Measurements from ENCODE around the gene ENDOD1. TPM values are rescaled to one million over a fixed set of nuclear protein-coding genes. Genes with fewer than 3 reads are reported as not detected.
A peak's percentile ranks its signal among the peaks of the same experiment; 100 is the strongest.

Gene ENDOD1
- total and polyA plus RNA-seq, 2 donors (not counting 1 experiment from before 2014, with no cell fraction given) = 7.0 to 11.7 TPM

DNA sequence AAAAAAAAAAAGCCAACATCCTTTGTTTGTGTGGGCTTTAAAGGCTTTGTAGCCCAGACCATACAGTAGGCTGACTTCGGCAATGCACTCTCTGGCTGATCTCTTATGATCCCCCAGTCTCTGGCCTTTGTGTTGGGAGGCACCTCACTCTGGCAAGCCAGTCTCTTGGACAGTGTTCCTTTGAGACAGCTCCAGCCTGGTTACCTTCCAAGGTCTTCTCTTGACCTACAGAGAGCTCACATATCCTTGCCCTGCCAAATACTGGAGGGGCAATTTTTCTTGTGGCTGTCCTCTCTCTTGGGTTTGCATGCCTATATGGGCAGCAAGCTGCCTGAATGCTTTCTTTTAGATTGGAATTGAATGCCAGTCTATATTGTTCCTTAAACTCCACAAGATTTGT lies 71.6 kb downstream of the ENDOD1 start:
- TF ChIP-seq CTCF (IDR thresholded peaks at IDR 0.05) (no peak), EZH2 (IDR thresholded peaks at IDR 0.05; ENCODE audit: borderline replicate concordance, insufficient read depth, low read depth, low read length, poor library complexity, severe bottlenecking) (no peak)
- Histone ChIP-seq H3K36me3 (replicated peaks in 1 of 2; ENCODE audit: control extremely low read depth in 1 of 2, control insufficient read depth in 1 of 2, extremely low read depth in 1 of 2, insufficient read depth in 2 of 2, low read length in 1 of 2) (no peaks in the 10 kb centered on the region), H3K27me3 (replicated peaks in 1 of 4; ENCODE audit: control extremely low read depth in 1 of 4, control insufficient read depth in 3 of 4, insufficient read depth in 4 of 4, low read length in 3 of 4) (no peaks in the 10 kb centered on the region), H3K27ac (ENCODE audit: low read length in 2 of 2) (no peak overlapping the region), H3K4me1 (ENCODE audit: control insufficient read depth in 2 of 2, insufficient read depth in 2 of 2, low read length in 2 of 2) (no peaks in the 10 kb centered on the region), H2AFZ (ENCODE audit: insufficient read depth, low read depth, low read length, poor library complexity, severe bottlenecking) (no peak overlapping the region), H3K79me2 (ENCODE audit: control insufficient read depth, insufficient read depth, low read length) (no peaks in the 10 kb centered on the region), H3K4me2 (replicated peaks; ENCODE audit: low read depth, low read length, poor library complexity, severe bottlenecking) (no peak overlapping the region), H3K9ac (ENCODE audit: low read length) (no peak overlapping the region), H3K4me3 (ENCODE audit: control extremely low read depth in 1 of 5, extremely low read depth in 1 of 5, insufficient read depth in 1 of 5, low read depth in 2 of 5, low read length in 4 of 5) (no peak overlapping the region), H4K20me1 (ENCODE audit: control insufficient read depth, insufficient read depth, low read length, poor library complexity, severe bottlenecking) (no peaks in the 10 kb centered on the region), H3K9me3 (ENCODE audit: control extremely low read depth in 1 of 3, control insufficient read depth in 2 of 3, insufficient read depth in 1 of 3, low read length in 2 of 3) (peaks cover 0 to 7% (median 0%) of the 10 kb centered on the region in 3 donors)
- Mint-ChIP-seq H3K27ac (peak overlapping the region; percentile 57), H3K4me1 (peaks cover 19% of the 10 kb centered on the region), H3K9me3 (ENCODE audit: insufficient read depth) (no peaks in the 10 kb centered on the region), H3K27me3 (no peaks in the 10 kb centered on the region), H3K4me3 (no peak overlapping the region)
- intact Hi-C loops (cut with micrococcal nuclease) = loop anchor here (5.0 kb wide), 1 partner anchor 36 kb away; no protein-coding TSS in a partner anchor
- ChIA-PET CTCF (interaction anchor here (0.6 to 1.7 kb wide), 3 partner anchors 544 to 607 kb away, joined by 3 to 5 read pairs (median 4); no protein-coding TSS in a partner anchor), POLR2A (interaction anchor here (0.7 to 1.1 kb wide), 2 partner anchors 8 to 70 kb away, joined by 3 to 6 read pairs; partner anchors contain the start of gene SESN3)
- no peak for DNase-seq
- ATAC-seq (ENCODE audit: low read depth) = peak; percentile 9
- 100% methylated on average over 1 of the region's 1 CpG for WGBS (ENCODE audit: insufficient coverage)

DNA sequence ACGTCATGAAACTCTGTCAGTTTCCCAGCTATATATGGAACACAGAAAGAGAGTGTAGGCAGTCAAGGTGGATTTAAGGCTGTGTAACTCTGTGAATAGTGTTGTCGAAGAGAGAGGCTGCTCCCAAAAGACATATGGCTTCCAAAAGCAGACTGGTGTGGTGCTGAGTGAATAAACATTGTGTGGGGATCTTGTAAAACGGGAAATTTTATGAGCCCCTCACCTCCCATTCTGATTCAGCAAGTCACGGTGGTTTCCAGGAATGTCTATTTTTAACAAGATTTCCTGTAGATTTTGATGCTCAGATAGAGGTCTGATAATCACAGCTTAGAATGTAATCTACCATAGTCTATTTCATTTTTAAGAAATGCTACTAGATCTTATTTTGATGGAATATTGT lies 73.5 kb downstream of the ENDOD1 start:
- Mint-ChIP-seq H3K4me3 (no peak overlapping the region), H3K27me3 (no peaks in the 10 kb centered on the region), H3K27ac (no peak overlapping the region), H3K4me1 (peaks cover 25% of the 10 kb centered on the region), H3K9me3 (ENCODE audit: insufficient read depth) (no peaks in the 10 kb centered on the region)
- 20% methylated on average over 2 of the region's 4 CpGs for WGBS (ENCODE audit: insufficient coverage)
- no peak for ATAC-seq (ENCODE audit: low read depth)
- CTCF ChIA-PET = interaction anchor here (1.0 to 2.3 kb wide), 2 partner anchors 11 to 542 kb away, joined by 4 to 6 read pairs; no protein-coding TSS in a partner anchor
- Histone ChIP-seq H3K4me1 (ENCODE audit: control insufficient read depth in 2 of 2, insufficient read depth in 2 of 2, low read length in 2 of 2) (peaks cover 0 to 3% of the 10 kb centered on the region in 2 donors), H2AFZ (ENCODE audit: insufficient read depth, low read depth, low read length, poor library complexity, severe bottlenecking) (no peak overlapping the region), H3K79me2 (ENCODE audit: control insufficient read depth, insufficient read depth, low read length) (no peaks in the 10 kb centered on the region), H3K27me3 (replicated peaks in 1 of 4; ENCODE audit: control extremely low read depth in 1 of 4, control insufficient read depth in 3 of 4, insufficient read depth in 4 of 4, low read length in 3 of 4) (no peaks in the 10 kb centered on the region), H3K36me3 (replicated peaks in 1 of 2; ENCODE audit: control extremely low read depth in 1 of 2, control insufficient read depth in 1 of 2, extremely low read depth in 1 of 2, insufficient read depth in 2 of 2, low read length in 1 of 2) (peaks cover 0 to 5% of the 10 kb centered on the region in 2 experiments), H3K27ac (ENCODE audit: low read length in 2 of 2) (no peak overlapping the region), H3K9ac (ENCODE audit: low read length) (no peak overlapping the region), H4K20me1 (ENCODE audit: control insufficient read depth, insufficient read depth, low read length, poor library complexity, severe bottlenecking) (no peaks in the 10 kb centered on the region), H3K9me3 (ENCODE audit: control extremely low read depth in 1 of 3, control insufficient read depth in 2 of 3, insufficient read depth in 1 of 3, low read length in 2 of 3) (peaks cover 0 to 7% (median 0%) of the 10 kb centered on the region in 3 donors), H3K4me2 (replicated peaks; ENCODE audit: low read depth, low read length, poor library complexity, severe bottlenecking) (no peak overlapping the region), H3K4me3 (ENCODE audit: control extremely low read depth in 1 of 5, extremely low read depth in 1 of 5, insufficient read depth in 1 of 5, low read depth in 2 of 5, low read length in 4 of 5) (no peak overlapping the region)
- intact Hi-C loops (cut with micrococcal nuclease) = loop anchor here (5.0 kb wide), 1 partner anchor 34 kb away; no protein-coding TSS in a partner anchor
- TF ChIP-seq CTCF (IDR thresholded peaks at IDR 0.05) (no peak), EZH2 (IDR thresholded peaks at IDR 0.05; ENCODE audit: borderline replicate concordance, insufficient read depth, low read depth, low read length, poor library complexity, severe bottlenecking) (no peak)
- POLR2A ChIA-PET = no interaction called here
- no peak for DNase-seq

Data from B cell (primary cell).